HepG2 (cell line): ENCODE data around the gene OGG1. TPM values are rescaled to one million over a fixed set of nuclear protein-coding genes. Genes with fewer than 3 reads are reported as not detected.
A peak's percentile ranks its signal among the peaks of the same experiment; 100 is the strongest.

Experiments
- ARNTL ChIP-seq: sonication (generic); formaldehyde crosslinking; IDR thresholded peaks from 2 replicates; pipeline ENCODE4 v1.4.0; 2020; ENCODE audit warnings: mild to moderate bottlenecking, missing genetic modification reagents
- CHD4 ChIP-seq: fragments of 200-600 bp; sonication (generic); IDR thresholded peaks from 2 replicates; pipeline ENCODE4 v1.7.0; 2017; ENCODE audit warnings: mild to moderate bottlenecking, low read length, borderline replicate concordance
- FOXK1 ChIP-seq: sonication (generic); formaldehyde crosslinking; IDR thresholded peaks from 2 replicates; pipeline ENCODE4 v1.4.0; 2020; ENCODE audit warnings: low read depth, missing genetic modification reagents, borderline replicate concordance
- FOXO1 ChIP-seq: sonication (generic); formaldehyde crosslinking; IDR thresholded peaks from 2 replicates; pipeline ENCODE4 v1.4.0; 2020; ENCODE audit warnings: missing genetic modification reagents
- HNF1B ChIP-seq: sonication (generic); formaldehyde crosslinking; IDR thresholded peaks from 2 replicates; pipeline ENCODE4 v1.5.1; 2020; ENCODE audit warnings: mild to moderate bottlenecking, moderate library complexity, missing genetic modification reagents
- IKZF4 ChIP-seq: sonication (generic); formaldehyde crosslinking; IDR thresholded peaks from 2 replicates; pipeline ENCODE4 v1.5.1; 2020; ENCODE audit warnings: borderline replicate concordance, mild to moderate bottlenecking, low read depth, missing genetic modification reagents; ENCODE audit errors: not compliant biosample characterization
- JUN ChIP-seq: sonication (generic); formaldehyde crosslinking; IDR thresholded peaks from 2 replicates; pipeline ENCODE4 v1.4.0; 2020; ENCODE audit warnings: mild to moderate bottlenecking, missing genetic modification reagents
- MYPOP ChIP-seq: sonication (generic); formaldehyde crosslinking; IDR thresholded peaks from 2 replicates; pipeline ENCODE4 v1.8.1; 2023; ENCODE audit warnings: mild to moderate bottlenecking, moderate library complexity, missing genetic modification reagents
- NFYB ChIP-seq: sonication (generic); formaldehyde crosslinking; IDR thresholded peaks from 2 replicates; pipeline ENCODE4 v1.4.0; 2020; ENCODE audit warnings: missing genetic modification reagents
- PHF5A ChIP-seq: IDR thresholded peaks from one replicate; pipeline ENCODE4 v1.6.1; 2018; ENCODE audit warnings: low read depth, missing genetic modification reagents; ENCODE audit not compliant: unreplicated experiment
- RAD21 ChIP-seq: fragments of 450-650 bp; formaldehyde crosslinking; IDR thresholded peaks from 2 replicates; pipeline ENCODE4 v1.5.0; 2020; ENCODE audit warnings: mild to moderate bottlenecking
- ZNF17 ChIP-seq: sonication (generic); formaldehyde crosslinking; IDR thresholded peaks from 2 replicates; pipeline ENCODE4 v1.5.0; 2020; ENCODE audit warnings: mild to moderate bottlenecking, missing genetic modification reagents
- ZNF30 ChIP-seq: sonication (generic); formaldehyde crosslinking; IDR thresholded peaks from 2 replicates; pipeline ENCODE4 v1.5.0; 2020; ENCODE audit warnings: mild to moderate bottlenecking, missing genetic modification reagents
- ZNF331 ChIP-seq: sonication (generic); formaldehyde crosslinking; IDR thresholded peaks from 2 replicates; pipeline ENCODE4 v1.4.0; 2020; ENCODE audit warnings: missing genetic modification reagents
- ZNF468 ChIP-seq: sonication (generic); formaldehyde crosslinking; IDR thresholded peaks from 2 replicates; pipeline ENCODE4 v1.8.0; 2022; ENCODE audit warnings: mild to moderate bottlenecking, moderate library complexity, missing genetic modification reagents
- ZNF570 ChIP-seq: sonication (generic); formaldehyde crosslinking; IDR thresholded peaks from 2 replicates; pipeline ENCODE4 v1.4.0; 2020; ENCODE audit warnings: mild to moderate bottlenecking, missing genetic modification reagents, borderline replicate concordance
- ZNF572 ChIP-seq: sonication (generic); formaldehyde crosslinking; IDR thresholded peaks from 2 replicates; pipeline ENCODE4 v1.5.1; 2020; ENCODE audit warnings: mild to moderate bottlenecking, missing genetic modification reagents
- ZNF589 ChIP-seq: sonication (generic); formaldehyde crosslinking; conservative IDR thresholded peaks from 2 replicates; pipeline ENCODE4 v1.8.0; 2022; ENCODE audit warnings: mild to moderate bottlenecking, moderate library complexity, missing genetic modification reagents
- ZNF878 ChIP-seq: sonication (generic); formaldehyde crosslinking; IDR thresholded peaks from 2 replicates; pipeline ENCODE4 v1.8.1; 2023; ENCODE audit warnings: mild to moderate bottlenecking, missing genetic modification reagents, moderate library complexity
- polyA plus RNA-seq, 8 experiments: library from polyadenylated mRNA; depleted of rRNA in 3 of 8; stranded (reverse) in 7 of 8; unstranded in 1 of 8; fragments of >200 nt; fragmentation: Illumina TruSeq in 4 of 8; extraction: Trizol in 4 of 8; gene quantifications; 2 replicates each; pipeline versions ENCODE4 v1.2.1 to v1.2.3, GENCODE V29; 2011 to 2016; ENCODE audit warnings: low read depth in 4 of 8, missing spikeins in 1 of 8, mixed read lengths in 1 of 8; ENCODE audit not compliant: insufficient read depth in 1 of 8
- total RNA-seq, 5 experiments: library from RNA; depleted of rRNA; stranded (reverse); fragments of >200 nt; fragmentation: Illumina TruSeq; extraction: Trizol; gene quantifications; 2 replicates each; pipeline ENCODE4 v1.2.3, GENCODE V29; 2016; ENCODE audit warnings: low read depth in 1 of 5
- TF ChIP-seq, protein P1 (sequence below): sonication (generic); formaldehyde crosslinking; IDR thresholded peaks from 2 replicates; pipeline ENCODE4 v1.5.0; 2020; ENCODE audit warnings: mild to moderate bottlenecking, missing genetic modification reagents, borderline replicate concordance

Gene OGG1
- total and polyA plus RNA-seq, 2 of the 13 experiments (the other 11 are each of a cell fraction or from before 2014, with no cell fraction given): 28.7 to 33.2 TPM

DNA sequence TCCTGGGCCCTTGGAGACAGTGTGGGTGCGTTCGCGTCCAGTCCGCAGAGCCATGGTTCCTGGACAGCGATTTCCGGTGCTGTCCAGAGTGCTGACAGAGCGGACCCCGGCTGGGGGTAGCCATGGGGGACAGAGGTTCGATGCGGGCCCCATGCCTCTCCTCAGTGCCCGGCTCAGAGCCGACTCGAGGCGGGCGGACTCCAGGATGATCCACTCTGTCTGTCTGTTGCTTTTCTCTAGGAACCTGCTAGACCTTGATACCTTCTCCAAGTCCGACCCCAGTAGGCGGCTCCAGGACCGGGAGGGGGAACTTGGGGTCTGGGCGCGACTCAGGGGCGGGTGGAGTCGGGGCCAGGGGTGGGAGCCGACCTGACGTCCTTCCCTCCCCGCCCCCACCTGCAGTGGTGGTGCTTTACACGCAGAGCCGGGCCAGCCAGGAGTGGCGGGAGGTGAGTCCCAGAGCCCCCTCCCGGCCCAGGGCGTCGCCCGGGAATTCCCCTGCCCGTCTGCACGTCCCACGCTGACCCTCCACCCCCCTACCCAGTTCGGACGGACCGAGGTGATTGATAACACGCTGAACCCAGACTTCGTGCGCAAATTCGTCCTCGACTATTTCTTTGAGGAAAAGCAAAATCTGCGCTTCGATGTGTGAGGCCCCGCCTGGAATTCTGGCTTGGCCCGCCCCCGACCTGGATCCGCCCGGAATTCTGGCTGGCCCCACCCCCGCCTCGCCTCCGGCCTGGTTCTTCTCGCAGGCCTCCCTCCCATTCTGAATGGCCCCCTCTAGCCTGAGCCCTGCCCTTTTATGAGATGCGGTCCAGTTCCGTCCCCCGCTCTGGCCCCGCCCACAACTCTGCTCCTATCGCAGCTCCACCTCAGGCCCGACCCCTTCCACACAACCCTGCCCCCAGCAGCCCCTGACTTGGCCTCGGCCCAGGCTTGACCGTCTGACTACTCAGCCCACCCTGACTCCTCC lies 45.1 kb upstream of the OGG1 start (continued):
- TF ChIP-seq ZNF878 (no peak), CHD4 (no peak), ARNTL (no peak), ZNF589 (CRISPR knock-in tag) (peak; percentile 93), JUN (no peak), FOXK1 (CRISPR knock-in tag) (peak; percentile 70; the same call in 1 of the 2 replicates), ZNF570 (no peak), MYPOP (CRISPR knock-in tag) (no peak), ZNF331 (peak; percentile 83), PHF5A (no peak), NFYB (CRISPR knock-in tag) (peak; percentile 42), FOXO1 (CRISPR knock-in tag) (peak; percentile 64; the same call in 1 of the 2 replicates), RAD21 (CRISPR knock-in tag) (no peak), IKZF4 (CRISPR knock-in tag) (peak; percentile 85), ZNF468 (CRISPR knock-in tag) (no peak), ZNF17 (no peak), ZNF572 (CRISPR knock-in tag) (no peak), HNF1B (no peak), ZNF30 (0 out of 2 replicates have a peak, but pooled peaks have one; percentile 42)
- TF ChIP-seq, protein P1, sequence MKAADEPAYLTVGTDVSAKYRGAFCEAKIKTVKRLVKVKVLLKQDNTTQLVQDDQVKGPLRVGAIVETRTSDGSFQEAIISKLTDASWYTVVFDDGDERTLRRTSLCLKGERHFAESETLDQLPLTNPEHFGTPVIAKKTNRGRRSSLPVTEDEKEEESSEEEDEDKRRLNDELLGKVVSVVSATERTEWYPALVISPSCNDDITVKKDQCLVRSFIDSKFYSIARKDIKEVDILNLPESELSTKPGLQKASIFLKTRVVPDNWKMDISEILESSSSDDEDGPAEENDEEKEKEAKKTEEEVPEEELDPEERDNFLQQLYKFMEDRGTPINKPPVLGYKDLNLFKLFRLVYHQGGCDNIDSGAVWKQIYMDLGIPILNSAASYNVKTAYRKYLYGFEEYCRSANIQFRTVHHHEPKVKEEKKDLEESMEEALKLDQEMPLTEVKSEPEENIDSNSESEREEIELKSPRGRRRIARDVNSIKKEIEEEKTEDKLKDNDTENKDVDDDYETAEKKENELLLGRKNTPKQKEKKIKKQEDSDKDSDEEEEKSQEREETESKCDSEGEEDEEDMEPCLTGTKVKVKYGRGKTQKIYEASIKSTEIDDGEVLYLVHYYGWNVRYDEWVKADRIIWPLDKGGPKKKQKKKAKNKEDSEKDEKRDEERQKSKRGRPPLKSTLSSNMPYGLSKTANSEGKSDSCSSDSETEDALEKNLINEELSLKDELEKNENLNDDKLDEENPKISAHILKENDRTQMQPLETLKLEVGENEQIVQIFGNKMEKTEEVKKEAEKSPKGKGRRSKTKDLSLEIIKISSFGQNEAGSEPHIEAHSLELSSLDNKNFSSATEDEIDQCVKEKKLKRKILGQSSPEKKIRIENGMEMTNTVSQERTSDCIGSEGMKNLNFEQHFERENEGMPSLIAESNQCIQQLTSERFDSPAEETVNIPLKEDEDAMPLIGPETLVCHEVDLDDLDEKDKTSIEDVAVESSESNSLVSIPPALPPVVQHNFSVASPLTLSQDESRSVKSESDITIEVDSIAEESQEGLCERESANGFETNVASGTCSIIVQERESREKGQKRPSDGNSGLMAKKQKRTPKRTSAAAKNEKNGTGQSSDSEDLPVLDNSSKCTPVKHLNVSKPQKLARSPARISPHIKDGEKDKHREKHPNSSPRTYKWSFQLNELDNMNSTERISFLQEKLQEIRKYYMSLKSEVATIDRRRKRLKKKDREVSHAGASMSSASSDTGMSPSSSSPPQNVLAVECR (CRISPR knock-in tag): peak; percentile 58
